HFF-Myc (cell line): ENCODE data around the gene AKR1C3.

Experiments
- DNase-seq: peaks from one replicate; pipeline ENCODE4 v3.0.0-alpha.2; 2011; ENCODE audit warnings: low read depth; ENCODE audit errors: extremely low read depth
- H3K4me3 ChIP-seq: replicated peaks from 2 replicates; pipeline ENCODE4 v1.5.1; 2011; ENCODE audit warnings: low read depth, mild to moderate bottlenecking, control low read depth, low read length
- CTCF ChIP-seq: IDR thresholded peaks from 2 replicates; pipeline ENCODE4 v1.5.1; 2012; ENCODE audit warnings: mild to moderate bottlenecking, low read depth, low read length, control low read depth; ENCODE audit errors: missing control alignments

The AKR1C3 gene

GRCh38 chr10:5078547-5079180, 15.6 kb upstream of the AKR1C3 start:
- no peak for TF ChIP-seq CTCF
- no peak overlapping the region for H3K4me3 ChIP-seq
- no peak for DNase-seq

GRCh38 chr10:5079306-5079830, 14.8 kb upstream of the AKR1C3 start:
- no peak for TF ChIP-seq CTCF
- DNase-seq: no peak
- H3K4me3 ChIP-seq: no peak overlapping the region

- no peak overlapping the region for H3K4me3 ChIP-seq
- no peak for TF ChIP-seq CTCF
- DNase-seq: no peak
These were observed 14.4 kb upstream of the AKR1C3 start for GRCh38 chr10:5079836-5080235.

GRCh38 chr10:5081091-5081490, 13.1 kb upstream of the AKR1C3 start:
- no peak overlapping the region for H3K4me3 ChIP-seq
- no peak for TF ChIP-seq CTCF
- no peak for DNase-seq

GRCh38 chr10:5088703-5089261, 5.4 kb upstream of the AKR1C3 start:
- TF ChIP-seq CTCF: no peak
- no peak for DNase-seq
- H3K4me3 ChIP-seq: no peak overlapping the region

- H3K4me3 ChIP-seq: no peak overlapping the region
- DNase-seq: no peak
- peak; percentile 44 for TF ChIP-seq CTCF
These were observed 4.3 kb upstream of the AKR1C3 start for GRCh38 chr10:5089865-5090264.

- TF ChIP-seq CTCF: no peak
- no peak overlapping the region for H3K4me3 ChIP-seq
- no peak for DNase-seq
These were observed 3.7 kb upstream of the AKR1C3 start for GRCh38 chr10:5090551-5090950.
